Measurements from ENCODE around the gene TSC22D2.

TSC22D2 gene

DNA sequence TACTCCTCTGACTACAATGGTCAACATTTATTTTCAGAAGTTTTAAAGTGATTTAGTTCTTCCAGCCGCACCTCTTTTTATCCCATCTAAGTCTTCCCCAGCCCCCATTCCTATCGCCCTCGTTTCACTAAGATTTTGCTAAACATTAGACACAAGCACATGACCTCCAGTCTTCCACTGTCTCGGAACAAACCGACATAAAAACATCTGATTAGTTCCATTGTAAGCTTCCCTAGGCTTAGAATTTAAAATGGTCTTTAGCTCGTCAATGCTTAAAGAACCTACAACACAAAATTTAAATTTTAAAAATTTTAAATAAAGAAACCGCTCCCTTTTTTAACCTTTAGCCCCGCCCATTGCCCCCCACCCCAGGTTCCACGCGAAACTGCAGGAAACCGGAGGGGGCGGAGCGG lies 284 bp upstream of the TSC22D2 start:
- no peak for DNase-seq (ENCODE audit: insufficient read length, low spot score)
- no peak for FAIRE-seq
- TF ChIP-seq, protein P1, sequence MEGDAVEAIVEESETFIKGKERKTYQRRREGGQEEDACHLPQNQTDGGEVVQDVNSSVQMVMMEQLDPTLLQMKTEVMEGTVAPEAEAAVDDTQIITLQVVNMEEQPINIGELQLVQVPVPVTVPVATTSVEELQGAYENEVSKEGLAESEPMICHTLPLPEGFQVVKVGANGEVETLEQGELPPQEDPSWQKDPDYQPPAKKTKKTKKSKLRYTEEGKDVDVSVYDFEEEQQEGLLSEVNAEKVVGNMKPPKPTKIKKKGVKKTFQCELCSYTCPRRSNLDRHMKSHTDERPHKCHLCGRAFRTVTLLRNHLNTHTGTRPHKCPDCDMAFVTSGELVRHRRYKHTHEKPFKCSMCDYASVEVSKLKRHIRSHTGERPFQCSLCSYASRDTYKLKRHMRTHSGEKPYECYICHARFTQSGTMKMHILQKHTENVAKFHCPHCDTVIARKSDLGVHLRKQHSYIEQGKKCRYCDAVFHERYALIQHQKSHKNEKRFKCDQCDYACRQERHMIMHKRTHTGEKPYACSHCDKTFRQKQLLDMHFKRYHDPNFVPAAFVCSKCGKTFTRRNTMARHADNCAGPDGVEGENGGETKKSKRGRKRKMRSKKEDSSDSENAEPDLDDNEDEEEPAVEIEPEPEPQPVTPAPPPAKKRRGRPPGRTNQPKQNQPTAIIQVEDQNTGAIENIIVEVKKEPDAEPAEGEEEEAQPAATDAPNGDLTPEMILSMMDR (IDR thresholded peaks at IDR 0.05; ENCODE audit: insufficient read depth, missing control alignments), result no peak

DNA sequence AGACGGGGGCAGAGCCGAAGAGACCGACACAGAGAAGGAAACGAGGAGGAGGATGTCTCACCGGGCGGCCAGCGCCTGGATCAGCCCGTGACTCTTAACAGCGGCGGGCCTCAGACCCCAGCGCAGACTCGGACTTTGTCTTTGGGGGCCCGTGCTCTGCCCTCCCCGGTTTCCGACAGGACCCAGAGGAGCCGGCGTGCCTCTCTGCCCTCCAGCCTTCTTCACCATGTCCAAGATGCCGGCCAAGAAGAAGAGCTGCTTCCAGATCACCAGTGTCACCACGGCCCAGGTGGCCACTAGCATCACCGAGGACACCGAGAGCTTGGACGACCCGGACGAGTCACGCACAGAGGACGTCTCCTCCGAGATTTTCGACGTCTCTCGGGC lies 1.0 kb downstream of the TSC22D2 start:
- DNase-seq (ENCODE audit: insufficient read length, low spot score), result no peak
- FAIRE-seq, result no peak
- TF ChIP-seq, protein P1 (IDR thresholded peaks at IDR 0.05; ENCODE audit: insufficient read depth, missing control alignments), result no peak

DNA sequence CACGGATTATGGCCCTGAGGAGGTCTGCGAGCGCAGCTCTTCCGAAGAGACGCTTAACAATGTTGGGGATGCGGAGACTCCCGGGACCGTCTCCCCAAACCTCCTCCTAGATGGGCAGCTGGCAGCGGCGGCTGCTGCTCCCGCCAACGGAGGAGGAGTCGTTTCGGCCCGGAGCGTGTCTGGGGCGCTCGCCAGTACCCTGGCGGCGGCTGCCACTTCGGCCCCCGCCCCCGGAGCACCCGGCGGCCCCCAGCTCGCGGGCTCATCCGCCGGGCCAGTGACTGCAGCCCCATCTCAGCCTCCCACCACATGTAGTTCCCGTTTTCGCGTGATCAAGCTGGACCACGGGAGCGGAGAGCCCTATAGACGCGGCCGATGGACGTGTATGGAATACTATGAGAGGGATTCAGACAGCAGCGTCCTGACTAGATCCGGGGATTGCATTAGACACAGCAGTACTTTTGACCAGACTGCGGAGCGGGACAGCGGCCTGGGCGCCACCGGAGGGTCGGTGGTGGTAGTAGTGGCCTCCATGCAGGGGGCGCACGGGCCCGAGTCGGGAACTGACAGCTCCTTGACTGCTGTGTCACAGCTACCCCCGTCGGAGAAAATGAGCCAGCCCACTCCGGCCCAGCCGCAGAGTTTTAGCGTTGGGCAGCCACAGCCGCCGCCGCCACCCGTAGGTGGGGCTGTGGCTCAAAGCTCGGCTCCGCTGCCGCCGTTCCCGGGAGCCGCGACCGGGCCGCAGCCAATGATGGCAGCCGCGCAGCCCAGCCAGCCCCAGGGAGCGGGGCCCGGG lies 1.6 kb downstream of the TSC22D2 start:
- FAIRE-seq, result no peak
- TF ChIP-seq, protein P1 (IDR thresholded peaks at IDR 0.05; ENCODE audit: insufficient read depth, missing control alignments), result peak; percentile 48
- no peak for DNase-seq (ENCODE audit: insufficient read length, low spot score)

DNA sequence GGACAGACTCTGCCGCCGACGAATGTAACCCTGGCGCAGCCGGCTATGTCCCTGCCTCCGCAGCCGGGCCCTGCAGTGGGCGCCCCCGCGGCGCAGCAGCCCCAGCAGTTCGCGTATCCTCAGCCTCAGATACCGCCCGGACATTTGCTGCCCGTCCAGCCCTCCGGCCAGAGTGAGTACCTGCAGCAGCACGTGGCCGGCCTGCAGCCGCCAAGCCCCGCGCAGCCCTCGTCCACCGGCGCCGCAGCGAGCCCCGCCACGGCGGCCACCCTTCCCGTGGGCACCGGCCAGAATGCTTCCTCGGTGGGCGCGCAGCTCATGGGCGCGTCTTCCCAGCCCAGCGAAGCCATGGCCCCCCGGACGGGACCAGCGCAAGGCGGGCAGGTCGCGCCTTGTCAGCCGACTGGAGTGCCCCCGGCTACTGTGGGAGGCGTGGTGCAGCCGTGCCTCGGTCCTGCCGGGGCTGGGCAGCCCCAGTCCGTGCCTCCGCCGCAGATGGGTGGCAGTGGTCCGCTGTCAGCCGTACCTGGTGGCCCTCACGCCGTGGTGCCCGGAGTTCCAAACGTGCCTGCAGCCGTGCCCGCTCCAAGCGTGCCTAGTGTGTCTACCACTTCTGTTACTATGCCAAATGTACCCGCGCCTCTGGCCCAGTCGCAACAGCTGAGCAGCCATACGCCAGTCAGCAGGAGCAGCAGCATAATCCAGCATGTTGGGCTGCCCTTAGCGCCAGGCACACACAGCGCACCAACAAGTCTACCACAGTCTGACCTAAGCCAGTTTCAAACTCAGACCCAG lies 2.4 kb downstream of the TSC22D2 start:
- TF ChIP-seq, protein P1 (IDR thresholded peaks at IDR 0.05; ENCODE audit: insufficient read depth, missing control alignments), result no peak
- FAIRE-seq (no peak), DNase-seq (ENCODE audit: insufficient read length, low spot score) (no peak)

DNA sequence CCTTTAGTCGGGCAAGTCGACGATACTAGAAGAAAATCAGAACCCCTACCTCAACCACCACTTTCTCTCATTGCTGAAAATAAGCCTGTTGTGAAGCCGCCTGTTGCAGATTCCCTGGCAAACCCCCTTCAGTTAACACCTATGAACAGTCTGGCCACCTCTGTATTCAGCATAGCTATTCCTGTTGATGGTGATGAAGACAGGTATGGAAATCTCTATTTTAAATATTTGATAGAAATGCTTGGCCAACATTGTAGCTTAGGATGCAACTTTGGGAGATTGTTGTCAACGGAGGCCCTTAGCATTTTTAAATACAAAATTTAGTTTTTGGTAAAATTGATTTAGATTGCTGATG lies 3.0 kb downstream of the TSC22D2 start:
- DNase-seq (ENCODE audit: insufficient read length, low spot score) (no peak), FAIRE-seq (no peak)
- TF ChIP-seq, protein P1 (IDR thresholded peaks at IDR 0.05; ENCODE audit: insufficient read depth, missing control alignments), result no peak

DNA sequence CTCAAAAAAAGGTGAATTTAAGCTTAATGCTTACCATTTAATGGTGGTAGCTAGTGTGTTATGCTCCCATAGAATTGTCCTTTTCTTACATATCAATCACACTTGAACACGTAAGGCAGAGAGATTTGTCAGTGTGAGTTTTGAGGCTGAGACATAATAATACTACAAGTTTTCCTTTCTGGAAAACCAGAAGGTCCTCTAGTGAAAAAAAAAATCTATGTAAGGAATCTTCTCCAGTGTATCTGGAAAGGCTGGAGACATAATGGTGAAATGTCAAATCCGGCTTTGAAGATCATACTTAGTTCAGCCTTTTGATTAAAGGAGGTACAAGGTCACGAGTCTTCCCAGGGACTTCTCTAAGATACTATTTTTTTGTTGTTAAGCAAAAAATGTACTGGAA lies 3.4 kb downstream of the TSC22D2 start:
- DNase-seq (ENCODE audit: insufficient read length, low spot score) (no peak), FAIRE-seq (no peak)
- TF ChIP-seq, protein P1 (IDR thresholded peaks at IDR 0.05; ENCODE audit: insufficient read depth, missing control alignments), result no peak

DNA sequence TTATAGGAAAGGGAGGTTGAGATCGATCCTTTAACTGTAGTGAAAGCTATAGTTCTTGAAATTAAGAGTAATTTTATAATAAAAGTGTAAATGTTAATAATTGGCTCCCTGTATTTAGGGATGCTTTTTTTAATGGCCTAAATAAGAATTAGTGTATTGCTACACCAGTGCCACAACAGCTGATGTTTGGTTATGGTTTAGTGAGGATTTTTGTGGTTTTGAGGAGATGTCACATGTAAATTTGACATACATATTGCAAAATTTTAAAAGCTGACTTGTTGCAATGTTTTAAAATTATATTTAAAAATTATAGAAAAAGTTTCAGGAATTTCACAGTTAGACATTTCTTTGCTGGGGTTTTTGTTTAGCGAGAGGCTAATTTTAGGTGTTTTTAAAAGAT lies 3.9 kb downstream of the TSC22D2 start:
- DNase-seq (ENCODE audit: insufficient read length, low spot score), result no peak
- TF ChIP-seq, protein P1 (IDR thresholded peaks at IDR 0.05; ENCODE audit: insufficient read depth, missing control alignments), result no peak
- no peak for FAIRE-seq
